HG03460 (cell line): Measurements from ENCODE around the gene WNK1.
"Not testable (repeated sequence)": the region's sequence is repeated elsewhere in the genome, so short reads cannot be mapped to it uniquely, and the experiment has no call there.

ENCODE experiments used
- ATAC-seq: cut with Tn5 transposase; IDR thresholded peaks from one replicate; pipeline ENCODE4 v1.9.1; 2021; ENCODE audit not compliant: unreplicated experiment

WNK1 gene

GRCh38 chr12:905261-906031 lies 153.1 kb downstream of the WNK1 start:
- no peak for ATAC-seq

GRCh38 chr12:906062-906585 lies 153.7 kb downstream of the WNK1 start:
- no peak for ATAC-seq

- ATAC-seq, result no peak
Measured at GRCh38 chr12:907413-908185, 155.2 kb downstream of the WNK1 start.

GRCh38 chr12:909861-910260 lies 157.5 kb downstream of the WNK1 start:
- ATAC-seq, result no peak

DNA sequence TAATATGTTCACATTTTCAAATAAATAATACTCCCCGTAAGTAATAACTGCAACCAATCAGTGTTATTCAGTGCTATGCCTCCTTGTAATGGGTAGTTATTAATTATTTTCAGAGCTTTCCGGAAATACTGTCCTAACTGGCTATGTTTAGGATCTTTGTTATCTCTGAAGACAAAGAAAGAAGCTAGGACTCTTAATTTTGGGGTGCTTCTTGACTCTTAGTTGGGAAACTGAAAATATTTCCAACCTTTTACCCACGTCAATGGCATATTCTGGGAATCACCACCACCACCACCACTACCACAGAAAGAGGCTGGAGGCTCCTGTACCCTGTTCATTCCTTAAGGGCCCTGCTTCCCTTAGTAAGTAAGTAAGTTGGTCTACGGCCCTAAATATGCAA lies 158.0 kb downstream of the WNK1 start:
- ATAC-seq, result no peak

DNA sequence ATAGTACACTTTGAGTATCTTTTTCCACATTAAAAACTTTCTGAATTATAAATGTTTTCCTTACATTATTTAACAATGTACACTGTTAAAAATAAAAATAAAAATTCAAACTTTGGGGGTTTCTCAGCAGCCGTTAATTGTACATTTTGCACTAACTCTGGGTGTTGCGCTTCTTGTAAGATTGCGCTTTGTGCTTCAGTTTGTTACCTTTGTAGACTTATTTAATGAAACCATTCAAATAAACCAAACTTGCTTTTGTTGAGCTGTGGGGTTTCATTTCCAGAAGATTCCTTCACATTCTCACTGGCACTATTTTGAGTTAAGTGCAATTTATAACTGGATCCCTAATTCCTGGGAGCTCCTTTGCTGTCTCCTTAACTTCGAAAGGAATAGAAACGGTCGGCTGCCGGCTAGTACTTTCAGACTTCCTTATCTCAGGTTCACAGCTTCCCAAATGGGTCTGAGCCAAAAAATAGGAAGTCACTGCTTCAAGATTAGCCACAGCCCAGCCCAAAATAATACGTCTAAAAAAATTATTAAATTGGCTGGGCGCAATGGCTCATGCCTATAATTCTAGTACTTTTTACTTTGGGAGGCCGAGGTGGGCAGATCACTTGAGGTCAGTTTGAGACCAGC lies 158.9 kb downstream of the WNK1 start:
- ATAC-seq, result no peak

DNA sequence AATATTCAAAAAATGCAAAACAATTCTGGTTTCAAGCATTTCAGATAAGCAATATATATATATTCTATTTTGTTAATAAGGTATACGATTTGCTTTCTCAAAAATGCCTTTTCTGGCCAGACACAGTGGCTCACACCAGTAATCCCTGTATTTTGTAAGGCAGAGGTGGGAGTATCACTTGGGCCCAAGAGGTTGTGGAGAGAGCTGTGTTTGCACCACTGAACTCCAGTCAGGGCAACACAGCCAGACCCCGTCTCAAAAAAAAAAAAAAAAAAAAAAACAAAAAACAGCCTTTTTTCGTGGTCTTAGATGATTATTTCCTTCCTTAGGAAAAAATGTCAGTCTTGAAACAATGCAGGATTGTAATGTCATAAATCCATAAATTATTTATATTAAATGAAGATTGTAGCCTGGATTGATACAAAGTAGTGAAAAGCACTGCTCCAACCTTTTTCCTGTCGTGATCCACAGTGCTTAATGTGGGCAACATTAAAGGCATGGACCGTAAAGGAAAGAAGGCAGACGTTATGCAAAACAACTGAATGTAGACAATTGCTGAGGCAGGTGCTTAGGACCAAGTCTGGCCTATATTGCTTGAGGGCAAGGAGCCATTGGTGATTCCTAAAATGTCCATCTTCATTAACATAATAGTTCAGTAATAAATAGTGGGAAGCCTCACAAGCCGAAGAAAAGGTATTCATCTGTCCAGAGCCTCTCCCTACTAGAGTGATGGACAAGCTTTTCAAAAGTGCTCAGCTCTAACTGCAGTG lies 160.3 kb downstream of the WNK1 start:
- ATAC-seq, result no peak

DNA sequence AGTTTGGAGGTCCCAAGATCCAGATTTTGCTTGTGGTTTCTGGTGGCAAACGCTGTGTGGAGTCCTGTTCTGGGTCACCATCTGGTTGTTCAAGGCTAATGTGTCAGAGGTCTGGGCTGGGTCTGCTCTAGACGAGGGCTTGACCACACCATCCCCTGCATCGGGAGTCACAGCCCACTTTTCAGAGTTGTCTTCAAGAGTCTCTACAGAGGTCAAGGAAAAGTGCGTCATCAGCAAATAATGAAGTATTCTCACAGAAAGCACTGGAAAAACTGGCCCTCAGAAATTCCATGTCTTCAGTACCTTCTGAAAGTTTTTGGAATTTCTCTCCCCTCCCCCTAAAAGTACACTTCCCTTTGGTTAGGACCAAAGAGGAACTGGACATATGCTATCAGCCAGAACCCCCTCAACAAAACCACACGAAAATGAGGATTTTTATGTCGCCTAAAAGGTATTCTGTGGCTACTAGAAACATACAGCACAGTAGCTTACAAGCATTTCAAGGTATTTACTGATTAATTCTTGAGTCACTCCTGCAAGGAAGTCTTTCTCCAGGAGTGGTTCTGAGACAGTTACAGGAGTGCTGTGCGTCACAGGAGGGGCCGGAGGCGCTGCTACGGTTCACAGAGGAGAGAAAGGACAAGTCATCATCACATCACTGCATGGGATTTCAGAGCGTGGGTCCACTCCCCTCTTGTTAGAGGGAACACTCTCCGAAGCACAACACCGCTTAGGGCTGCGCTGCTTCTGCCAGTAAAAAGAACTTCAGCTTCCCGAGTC lies 161.7 kb downstream of the WNK1 start:
- no peak for ATAC-seq

DNA sequence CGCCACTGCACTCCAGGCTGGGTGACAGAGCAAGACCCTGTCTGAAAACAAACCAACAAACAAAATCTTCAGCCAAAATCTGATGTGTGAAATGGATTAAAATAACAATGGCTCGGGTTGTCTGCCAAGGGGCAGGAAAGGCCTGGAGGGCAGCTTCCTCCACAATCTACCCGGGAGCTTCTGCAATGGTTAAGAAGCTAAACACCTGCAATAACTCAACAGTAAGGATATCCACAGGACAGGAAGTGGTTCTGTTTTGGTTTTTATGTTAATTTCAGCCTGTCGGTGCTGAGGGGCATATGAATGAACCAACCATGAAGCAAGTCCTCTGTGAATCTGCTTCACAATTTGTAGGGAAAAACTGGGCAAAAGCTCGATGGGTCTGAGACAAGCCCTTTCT lies 162.7 kb downstream of the WNK1 start:
- no peak for ATAC-seq

DNA sequence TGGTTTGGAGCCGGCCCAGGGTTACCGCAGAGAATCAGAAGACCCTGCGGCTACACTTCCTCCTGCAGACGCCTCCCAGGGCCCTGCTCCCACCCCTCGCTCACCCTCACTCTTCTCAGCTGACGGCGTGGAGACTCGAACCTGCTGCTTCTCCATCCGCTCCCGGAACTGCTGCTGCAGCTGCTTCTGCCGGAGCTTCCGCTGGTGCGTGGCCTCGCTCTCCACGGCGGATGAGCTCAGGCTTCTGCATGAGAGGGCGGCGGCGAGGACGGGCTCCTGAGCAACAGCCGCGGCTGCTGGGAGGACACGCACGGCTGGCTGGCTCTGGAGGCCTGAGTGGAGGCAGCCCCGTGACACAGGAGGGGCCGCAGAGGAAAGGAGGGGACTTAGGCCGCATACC lies 163.9 kb downstream of the WNK1 start:
- no peak for ATAC-seq

DNA sequence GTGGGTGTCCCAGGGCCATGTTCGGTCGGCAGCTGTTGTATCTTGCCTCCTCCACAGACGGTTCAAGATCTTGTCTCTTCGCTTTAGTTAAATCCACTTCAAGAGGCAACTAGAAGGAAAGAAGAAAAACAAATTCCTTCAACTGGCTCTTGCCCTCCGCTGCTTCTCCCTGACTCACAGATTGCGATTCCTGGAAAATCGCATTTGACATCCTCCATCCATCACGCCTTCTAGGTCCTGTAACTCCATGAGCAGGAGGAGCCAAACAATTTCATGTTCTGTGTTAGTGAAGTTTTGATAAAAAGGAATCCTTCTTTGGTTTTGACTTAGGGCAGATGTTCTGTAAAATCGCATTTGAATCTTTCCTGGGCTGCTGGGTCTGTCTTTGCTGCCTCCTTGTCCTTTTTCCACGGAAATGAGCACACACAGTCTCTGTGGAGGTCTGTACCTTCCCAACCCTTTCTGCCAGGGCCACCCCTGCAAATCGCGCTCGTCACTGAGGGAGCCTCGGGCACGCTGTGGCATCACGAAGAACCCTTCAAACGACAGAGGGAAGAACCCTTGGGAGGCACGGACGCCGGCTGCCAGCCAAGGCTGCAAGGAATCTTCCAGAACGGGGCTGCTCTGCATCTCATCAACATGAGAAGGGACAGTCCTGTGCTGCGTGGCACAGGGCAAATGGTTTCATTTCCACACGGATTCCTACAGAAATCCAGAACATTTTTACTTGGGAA lies 164.5 kb downstream of the WNK1 start:
- no peak for ATAC-seq

- ATAC-seq, result no peak
Measured at GRCh38 chr12:920676-921075, 168.3 kb downstream of the WNK1 start.

GRCh38 chr12:922285-922684 lies 169.9 kb downstream of the WNK1 start:
- no peak for ATAC-seq

GRCh38 chr12:926641-927040 lies 174.3 kb downstream of the WNK1 start:
- ATAC-seq, result no peak

DNA sequence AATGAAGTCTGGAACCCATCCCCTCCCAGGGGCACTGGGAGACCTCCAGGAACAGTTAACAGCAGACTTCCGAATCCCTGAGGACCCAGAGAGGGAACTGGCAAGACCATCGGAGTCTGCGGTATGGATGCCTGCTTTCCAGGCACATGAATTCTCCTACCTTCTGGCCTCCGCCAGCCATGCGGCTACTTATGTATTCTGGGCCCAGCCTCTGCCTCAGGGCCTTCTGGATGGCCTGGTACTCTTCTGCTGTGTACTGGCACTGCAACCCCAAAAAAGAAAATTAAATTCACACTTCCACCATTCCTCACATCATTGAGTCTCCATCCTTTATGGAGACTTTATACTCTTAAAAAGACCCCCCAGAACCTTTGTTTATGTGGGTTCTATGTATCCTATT lies 178.7 kb downstream of the WNK1 start:
- no peak for ATAC-seq

- no peak for ATAC-seq
Measured at GRCh38 chr12:931591-931990, 179.2 kb downstream of the WNK1 start.

DNA sequence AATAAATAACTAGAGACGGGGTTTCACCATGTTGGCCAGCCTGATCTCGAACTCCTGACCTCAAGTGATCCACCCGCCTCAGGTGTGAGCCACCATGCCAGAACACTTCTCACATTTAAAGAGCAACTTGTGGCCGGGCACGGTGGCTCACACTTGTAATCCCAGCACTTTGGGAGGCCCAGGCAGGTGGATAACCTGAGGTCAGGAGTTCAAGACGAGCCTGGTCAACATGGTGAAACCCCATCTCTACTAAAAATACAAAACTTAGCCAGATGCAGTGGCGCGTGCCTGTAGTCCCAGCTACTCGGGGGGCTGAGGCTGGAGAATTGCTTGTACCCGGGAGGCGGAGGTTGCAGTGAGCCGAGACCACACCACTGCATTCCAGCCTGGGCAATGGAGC lies 183.5 kb downstream of the WNK1 start:
- ATAC-seq, result not testable (repeated sequence)

- ATAC-seq, result no peak
Measured at GRCh38 chr12:936377-937345, 184.3 kb downstream of the WNK1 start.
